ENCODE data around the gene KIF26B.

Gene KIF26B

DNA sequence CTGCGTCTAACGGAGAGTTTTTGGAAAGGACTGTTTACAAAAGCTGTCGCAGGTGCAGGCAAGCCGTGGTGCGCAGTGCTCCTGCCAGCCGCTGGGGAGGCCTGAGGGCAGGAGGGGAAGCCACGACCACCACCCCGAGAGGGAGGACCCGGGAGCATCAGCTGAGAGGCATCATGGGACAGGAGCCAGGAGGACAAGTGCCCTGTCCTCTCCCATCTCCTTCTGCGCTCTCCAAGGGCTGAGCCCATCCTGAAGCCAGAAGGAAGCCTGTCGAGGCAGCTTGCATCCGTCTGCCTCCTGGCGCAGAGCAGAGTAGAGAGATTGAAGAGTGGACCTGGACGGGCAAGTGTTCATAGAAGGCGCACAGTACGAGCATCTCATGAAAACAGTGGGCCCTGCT, 310.9 kb downstream of the KIF26B start:
- no peaks in the 10 kb centered on the region for H3F3A ChIP-seq (ENCODE audit: insufficient read depth)
- no peaks in the 10 kb centered on the region for H3K9me3 ChIP-seq (ENCODE audit: insufficient read depth, low read length)
- no peaks in the 10 kb centered on the region for H4K20me1 ChIP-seq (ENCODE audit: low read depth, low read length)
- H3K9ac ChIP-seq (ENCODE audit: low read length): no peak overlapping the region
- H3K9me2 ChIP-seq (replicated peaks; ENCODE audit: insufficient read depth, low read length): no peaks in the 10 kb centered on the region
- H3K4me2 ChIP-seq (ENCODE audit: low read depth, low read length, poor library complexity, severe bottlenecking): no peak overlapping the region
- H3K4me3 ChIP-seq (ENCODE audit: insufficient read depth, low read length, poor library complexity, severe bottlenecking): no peak overlapping the region
- no peaks in the 10 kb centered on the region for H3K79me2 ChIP-seq (ENCODE audit: insufficient read depth, low read length)
- H2AFZ ChIP-seq (ENCODE audit: low read depth, low read length, severe bottlenecking): no peak overlapping the region
- TF ChIP-seq, protein P1, sequence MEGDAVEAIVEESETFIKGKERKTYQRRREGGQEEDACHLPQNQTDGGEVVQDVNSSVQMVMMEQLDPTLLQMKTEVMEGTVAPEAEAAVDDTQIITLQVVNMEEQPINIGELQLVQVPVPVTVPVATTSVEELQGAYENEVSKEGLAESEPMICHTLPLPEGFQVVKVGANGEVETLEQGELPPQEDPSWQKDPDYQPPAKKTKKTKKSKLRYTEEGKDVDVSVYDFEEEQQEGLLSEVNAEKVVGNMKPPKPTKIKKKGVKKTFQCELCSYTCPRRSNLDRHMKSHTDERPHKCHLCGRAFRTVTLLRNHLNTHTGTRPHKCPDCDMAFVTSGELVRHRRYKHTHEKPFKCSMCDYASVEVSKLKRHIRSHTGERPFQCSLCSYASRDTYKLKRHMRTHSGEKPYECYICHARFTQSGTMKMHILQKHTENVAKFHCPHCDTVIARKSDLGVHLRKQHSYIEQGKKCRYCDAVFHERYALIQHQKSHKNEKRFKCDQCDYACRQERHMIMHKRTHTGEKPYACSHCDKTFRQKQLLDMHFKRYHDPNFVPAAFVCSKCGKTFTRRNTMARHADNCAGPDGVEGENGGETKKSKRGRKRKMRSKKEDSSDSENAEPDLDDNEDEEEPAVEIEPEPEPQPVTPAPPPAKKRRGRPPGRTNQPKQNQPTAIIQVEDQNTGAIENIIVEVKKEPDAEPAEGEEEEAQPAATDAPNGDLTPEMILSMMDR (IDR thresholded peaks at IDR 0.05; ENCODE audit: insufficient read depth, low read length, poor library complexity, severe bottlenecking): no peak
- TF ChIP-seq EZH2phosphoT487 (conservative IDR thresholded peaks at IDR 0.05; ENCODE audit: low read length): no peak
- no peaks in the 10 kb centered on the region for H3K27me3 ChIP-seq (ENCODE audit: low read length)
- no peak overlapping the region for H3K27ac ChIP-seq (ENCODE audit: low read depth, low read length)
- no peaks in the 10 kb centered on the region for H3K36me3 ChIP-seq (ENCODE audit: low read length)

DNA sequence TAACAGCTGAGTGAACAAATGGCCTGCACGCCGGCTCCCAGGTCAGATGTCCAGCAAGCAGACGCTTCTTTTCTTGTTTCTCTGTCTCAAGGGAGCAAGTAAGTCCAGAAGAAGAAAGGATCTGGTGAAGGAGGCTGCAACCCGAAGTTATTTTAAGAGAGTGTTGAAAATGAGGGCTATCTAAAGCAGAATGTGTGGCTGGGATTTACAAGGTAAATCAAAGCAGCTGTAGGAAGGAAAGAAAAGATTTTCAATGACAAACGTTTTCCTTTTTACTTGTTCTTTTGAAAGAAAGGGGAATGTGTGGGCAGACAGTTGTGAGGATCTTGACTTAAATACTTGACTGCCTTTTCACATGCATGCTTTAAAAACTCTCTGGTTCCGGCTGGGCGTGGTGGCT, 311.5 kb downstream of the KIF26B start:
- Histone ChIP-seq H3K4me3 (ENCODE audit: insufficient read depth, low read length, poor library complexity, severe bottlenecking) (no peak overlapping the region), H3K9me2 (replicated peaks; ENCODE audit: insufficient read depth, low read length) (no peaks in the 10 kb centered on the region), H3K9me3 (ENCODE audit: insufficient read depth, low read length) (no peaks in the 10 kb centered on the region), H3K9ac (ENCODE audit: low read length) (no peak overlapping the region), H2AFZ (ENCODE audit: low read depth, low read length, severe bottlenecking) (no peak overlapping the region), H3K4me2 (ENCODE audit: low read depth, low read length, poor library complexity, severe bottlenecking) (no peak overlapping the region), H3K79me2 (ENCODE audit: insufficient read depth, low read length) (no peaks in the 10 kb centered on the region), H3K27me3 (ENCODE audit: low read length) (no peaks in the 10 kb centered on the region), H4K20me1 (ENCODE audit: low read depth, low read length) (no peaks in the 10 kb centered on the region), H3K27ac (ENCODE audit: low read depth, low read length) (no peak overlapping the region), H3F3A (ENCODE audit: insufficient read depth) (no peaks in the 10 kb centered on the region), H3K36me3 (ENCODE audit: low read length) (no peaks in the 10 kb centered on the region)
- TF ChIP-seq, protein P1 (IDR thresholded peaks at IDR 0.05; ENCODE audit: insufficient read depth, low read length, poor library complexity, severe bottlenecking): no peak
- no peak for TF ChIP-seq EZH2phosphoT487 (conservative IDR thresholded peaks at IDR 0.05; ENCODE audit: low read length)

DNA sequence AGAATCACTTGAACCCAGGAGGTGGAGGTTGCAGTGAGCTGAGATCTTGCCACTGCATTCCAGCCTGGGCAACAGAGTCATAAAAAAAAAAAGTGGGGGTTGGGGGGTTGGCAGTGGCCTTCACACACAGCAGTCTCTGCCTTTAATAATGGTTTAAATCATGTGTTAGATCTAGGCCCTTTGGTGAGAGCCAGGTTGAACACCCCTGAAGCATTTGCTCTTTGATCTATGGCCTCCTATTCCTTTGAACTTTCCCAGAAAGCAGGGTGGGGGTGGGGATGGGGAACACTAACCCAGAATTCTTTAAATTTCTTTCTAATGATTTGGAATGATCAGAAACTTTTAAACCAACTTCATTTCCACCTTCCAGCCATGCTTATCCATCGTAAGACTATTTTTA, 313.0 kb downstream of the KIF26B start:
- no peak overlapping the region for H3K27ac ChIP-seq (ENCODE audit: low read depth, low read length)
- H3K36me3 ChIP-seq (ENCODE audit: low read length): no peaks in the 10 kb centered on the region
- TF ChIP-seq EZH2phosphoT487 (conservative IDR thresholded peaks at IDR 0.05; ENCODE audit: low read length): no peak
- TF ChIP-seq, protein P1 (IDR thresholded peaks at IDR 0.05; ENCODE audit: insufficient read depth, low read length, poor library complexity, severe bottlenecking): no peak

More for the DNA sequence above, 313.0 kb downstream of the KIF26B start:
- H3K4me3 ChIP-seq (ENCODE audit: insufficient read depth, low read length, poor library complexity, severe bottlenecking): no peak overlapping the region
- H4K20me1 ChIP-seq (ENCODE audit: low read depth, low read length): no peaks in the 10 kb centered on the region
- no peaks in the 10 kb centered on the region for H3K79me2 ChIP-seq (ENCODE audit: insufficient read depth, low read length)
- H2AFZ ChIP-seq (ENCODE audit: low read depth, low read length, severe bottlenecking): no peak overlapping the region
- H3K9me2 ChIP-seq (replicated peaks; ENCODE audit: insufficient read depth, low read length): no peaks in the 10 kb centered on the region
- H3K27me3 ChIP-seq (ENCODE audit: low read length): no peaks in the 10 kb centered on the region
- no peak overlapping the region for H3K9ac ChIP-seq (ENCODE audit: low read length)
- H3F3A ChIP-seq (ENCODE audit: insufficient read depth): no peaks in the 10 kb centered on the region
- H3K4me2 ChIP-seq (ENCODE audit: low read depth, low read length, poor library complexity, severe bottlenecking): no peak overlapping the region
- H3K9me3 ChIP-seq (ENCODE audit: insufficient read depth, low read length): no peaks in the 10 kb centered on the region

Measured in SU-DHL-6 (cell line).